ENCODE results near the gene CERS5. TPM values are rescaled to one million over a fixed set of nuclear protein-coding genes. Genes with fewer than 3 reads are reported as not detected.

Gene CERS5
- total RNA-seq, 4 donors from 2014 or later, result 13.0 to 27.5 (median 21.2) TPM

GRCh38 chr12:50188241-50188781, 21.1 kb upstream of the CERS5 start:
- no peak for TF ChIP-seq CTCF (IDR thresholded peaks at IDR 0.05)
- H3K27ac ChIP-seq, result peak overlapping the region; percentile 25 to 82 (median 66)
- no peak overlapping the region for H3K4me3 ChIP-seq
- H3K36me3 ChIP-seq, result peaks cover 0 to 43% (median 0%) of the 10 kb centered on the region in 3 donors
- H3K27me3 ChIP-seq, result no peaks in the 10 kb centered on the region
- peaks cover 11 to 54% (median 39%) of the 10 kb centered on the region in 3 donors for H3K4me1 ChIP-seq
- WGBS, 2 donors, result 27 to 58% methylated on average over 2 to 4 of the region's 4 CpGs
- DNase-seq, result no peak
- intact Hi-C loops (cut with DNase I), result no loop called here
- no peaks in the 10 kb centered on the region for H3K9me3 ChIP-seq

GRCh38 chr12:50187084-50187900, 20.1 kb upstream of the CERS5 start:
- intact Hi-C loops (cut with DNase I), result no loop called here
- Histone ChIP-seq H3K9me3 (no peaks in the 10 kb centered on the region), H3K4me1 (peaks cover 11 to 54% (median 39%) of the 10 kb centered on the region in 3 donors), H3K27me3 (no peaks in the 10 kb centered on the region), H3K27ac (peak overlapping the region; percentile 25 to 82 (median 66)), H3K4me3 (no peak overlapping the region), H3K36me3 (peaks cover 0 to 34% (median 3%) of the 10 kb centered on the region in 3 donors)
- DNase-seq, result no peak
- no peak for TF ChIP-seq POLR2A (IDR thresholded peaks at IDR 0.05)
- no peak for TF ChIP-seq CTCF (IDR thresholded peaks at IDR 0.05)
- 45 to 49% methylated on average over 5 to 7 of the region's 7 CpGs for WGBS, 2 donors

GRCh38 chr12:50186681-50187080, 19.5 kb upstream of the CERS5 start:
- no peaks in the 10 kb centered on the region for H3K27me3 ChIP-seq
- WGBS, 2 donors, result 38 to 50% methylated on average over 1 of the region's 1 CpG
- no peak overlapping the region for H3K4me3 ChIP-seq
- DNase-seq, result no peak
- intact Hi-C loops (cut with DNase I), result no loop called here
- peaks cover 11 to 54% (median 39%) of the 10 kb centered on the region in 3 donors for H3K4me1 ChIP-seq
- H3K9me3 ChIP-seq, result no peaks in the 10 kb centered on the region
- peak overlapping the region in 3 of 4 donors; percentile 64 to 82 (median 67) for H3K27ac ChIP-seq
- TF ChIP-seq POLR2A (IDR thresholded peaks at IDR 0.05) (no peak), CTCF (IDR thresholded peaks at IDR 0.05) (no peak)
- H3K36me3 ChIP-seq, result peaks cover 0 to 32% (median 7%) of the 10 kb centered on the region in 3 donors

GRCh38 chr12:50185970-50186663, 18.9 kb upstream of the CERS5 start:
- TF ChIP-seq POLR2A (IDR thresholded peaks at IDR 0.05) (no peak), CTCF (IDR thresholded peaks at IDR 0.05) (no peak)
- WGBS, 2 donors, result 41 to 47% methylated on average over 6 of the region's 6 CpGs
- H3K9me3 ChIP-seq, result no peaks in the 10 kb centered on the region
- no peak overlapping the region for H3K4me3 ChIP-seq
- peak overlapping the region; percentile 48 to 67 (median 63) for H3K27ac ChIP-seq
- DNase-seq, result no peak
- H3K27me3 ChIP-seq, result no peaks in the 10 kb centered on the region
- intact Hi-C loops (cut with DNase I), result no loop called here
- peaks cover 0 to 32% (median 11%) of the 10 kb centered on the region in 3 donors for H3K36me3 ChIP-seq
- peaks cover 11 to 54% (median 39%) of the 10 kb centered on the region in 3 donors for H3K4me1 ChIP-seq

Measured in esophagus squamous epithelium (tissue), 5 donors.